SU-DHL-6 (cell line): Measurements from ENCODE around the gene KCNK15.

Experiments used
- H2AFZ ChIP-seq: fragments of 200-600 bp; sonication (generic); 2 replicates; pipeline ENCODE4 v1.6.1; 2014; ENCODE audit warnings: low read depth, mild to moderate bottlenecking, moderate library complexity, mixed read lengths, antibody characterized with exemption, low read length; ENCODE audit not compliant: severe bottlenecking
- H3F3A ChIP-seq: fragments of 200-600 bp; shearing (Covaris generic); 2 replicates; pipeline ENCODE4 v1.6.0; 2016; ENCODE audit warnings: antibody characterized with exemption, mild to moderate bottlenecking; ENCODE audit not compliant: insufficient read depth
- H3K27ac ChIP-seq: fragments of 200-600 bp; sonication (generic); 2 replicates; pipeline ENCODE4 v1.5.1; 2016; ENCODE audit warnings: low read depth, mild to moderate bottlenecking, low read length, moderate library complexity, mixed read lengths
- H3K27me3 ChIP-seq: fragments of 200-600 bp; sonication (generic), shearing (Covaris generic); 2 replicates; pipeline ENCODE4 v1.6.0; 2014; ENCODE audit warnings: mild to moderate bottlenecking, low read length
- H3K36me3 ChIP-seq: fragments of 200-600 bp; sonication (generic); 2 replicates; pipeline ENCODE4 v1.6.1; 2014; ENCODE audit warnings: mild to moderate bottlenecking, low read length, mixed read lengths
- H3K4me2 ChIP-seq: fragments of 300-600, 200-600 bp; shearing (Covaris generic), sonication (generic); 2 replicates; pipeline ENCODE4 v1.6.0; 2014; ENCODE audit warnings: low read length, low read depth, mild to moderate bottlenecking; ENCODE audit not compliant: poor library complexity, severe bottlenecking
- H3K4me3 ChIP-seq: fragments of 200-600 bp; sonication (generic); 2 replicates; pipeline ENCODE4 v1.5.1; 2014; ENCODE audit warnings: antibody characterized with exemption, low read length, mild to moderate bottlenecking, mixed read lengths; ENCODE audit not compliant: insufficient read depth, poor library complexity, severe bottlenecking
- H3K79me2 ChIP-seq: fragments of 200-600 bp; sonication (generic); 2 replicates; pipeline ENCODE4 v1.6.1; 2014; ENCODE audit warnings: mild to moderate bottlenecking, low read length, moderate library complexity; ENCODE audit not compliant: insufficient read depth
- H3K9ac ChIP-seq: fragments of 200-600 bp; sonication (generic); 2 replicates; pipeline ENCODE4 v1.7.0; 2014; ENCODE audit warnings: mild to moderate bottlenecking, low read length
- H3K9me2 ChIP-seq: fragments of 200-600 bp; sonication (generic); replicated peaks from 2 replicates; pipeline ENCODE4 v1.6.1; 2014; ENCODE audit warnings: low read length; ENCODE audit not compliant: insufficient read depth
- H3K9me3 ChIP-seq: fragments of 200-600 bp; sonication (generic); 2 replicates; pipeline ENCODE4 v1.6.1; 2014; ENCODE audit warnings: low read length, mixed read lengths; ENCODE audit not compliant: insufficient read depth
- H4K20me1 ChIP-seq: fragments of 200-600 bp; sonication (generic); 2 replicates; pipeline ENCODE4 v1.6.1; 2014; ENCODE audit warnings: low read depth, mild to moderate bottlenecking, antibody characterized with exemption, low read length, moderate library complexity, mixed read lengths
- CTCF ChIP-seq: fragments of 200-600 bp; sonication (generic); IDR thresholded peaks from one replicate; pipeline ENCODE4 v1.5.1; 2017; ENCODE audit warnings: antibody characterized with exemption, mild to moderate bottlenecking, low read length, moderate library complexity; ENCODE audit not compliant: insufficient read depth, poor library complexity, severe bottlenecking
- EZH2phosphoT487 ChIP-seq: fragments of 200-600 bp; sonication (generic), shearing (Covaris generic); conservative IDR thresholded peaks from 2 replicates; pipeline ENCODE4 v1.6.1; 2018; ENCODE audit warnings: mild to moderate bottlenecking, antibody characterized with exemption, low read length, moderate library complexity, mixed read lengths

The KCNK15 gene

DNA sequence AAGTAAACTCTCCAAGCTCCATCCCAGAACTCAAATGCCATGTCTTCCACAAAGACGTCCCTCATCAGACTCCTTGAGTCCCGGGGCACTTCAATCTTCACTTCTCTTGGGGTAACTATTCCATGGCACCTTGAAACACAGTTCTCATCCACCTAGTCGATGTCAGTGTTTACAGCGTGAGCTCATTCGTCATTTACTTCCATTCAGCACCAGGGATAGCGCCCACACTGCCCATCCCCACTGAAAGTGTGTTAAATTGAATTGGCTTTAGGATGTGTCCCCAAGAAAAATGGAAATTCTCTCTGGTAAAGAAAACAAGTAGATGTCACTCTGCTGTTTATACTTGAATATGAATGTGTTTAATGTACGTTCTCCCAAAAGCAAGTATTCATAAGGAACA, 31.3 kb downstream of the KCNK15 start:
- Histone ChIP-seq H3K27me3 (no peaks in the 10 kb centered on the region), H3K9me2 (no peaks in the 10 kb centered on the region), H3K4me3 (no peak overlapping the region), H3K9me3 (no peaks in the 10 kb centered on the region), H3K4me2 (no peak overlapping the region), H3K9ac (no peak overlapping the region), H2AFZ (no peak overlapping the region), H3K36me3 (no peaks in the 10 kb centered on the region), H3K27ac (no peak overlapping the region), H3K79me2 (no peaks in the 10 kb centered on the region), H4K20me1 (no peaks in the 10 kb centered on the region), H3F3A (no peaks in the 10 kb centered on the region)
- TF ChIP-seq EZH2phosphoT487, result no peak
- no peak for TF ChIP-seq CTCF

- no peak overlapping the region for H3K4me3 ChIP-seq
- H3K9ac ChIP-seq, result no peak overlapping the region
- H4K20me1 ChIP-seq, result no peaks in the 10 kb centered on the region
- no peaks in the 10 kb centered on the region for H3K9me3 ChIP-seq
- no peaks in the 10 kb centered on the region for H3K9me2 ChIP-seq
- TF ChIP-seq CTCF (no peak), EZH2phosphoT487 (no peak)
- H3K4me2 ChIP-seq, result no peak overlapping the region
- H2AFZ ChIP-seq, result no peak overlapping the region
- no peaks in the 10 kb centered on the region for H3K79me2 ChIP-seq
- H3K27ac ChIP-seq, result no peak overlapping the region
- H3F3A ChIP-seq, result no peaks in the 10 kb centered on the region
- H3K36me3 ChIP-seq, result no peaks in the 10 kb centered on the region
- H3K27me3 ChIP-seq, result no peaks in the 10 kb centered on the region
Measured at GRCh38 chr20:44780226-44780625, 34.6 kb downstream of the KCNK15 start.

- Histone ChIP-seq H3F3A (no peaks in the 10 kb centered on the region), H3K9me3 (no peaks in the 10 kb centered on the region), H3K4me3 (no peak overlapping the region), H3K9ac (no peak overlapping the region), H4K20me1 (no peaks in the 10 kb centered on the region), H2AFZ (no peak overlapping the region), H3K36me3 (no peaks in the 10 kb centered on the region), H3K27me3 (no peaks in the 10 kb centered on the region), H3K27ac (no peak overlapping the region), H3K9me2 (no peaks in the 10 kb centered on the region), H3K4me2 (no peak overlapping the region), H3K79me2 (no peaks in the 10 kb centered on the region)
- TF ChIP-seq CTCF, result no peak
- TF ChIP-seq EZH2phosphoT487, result no peak
Measured at GRCh38 chr20:44781118-44781517, 35.5 kb downstream of the KCNK15 start.

DNA sequence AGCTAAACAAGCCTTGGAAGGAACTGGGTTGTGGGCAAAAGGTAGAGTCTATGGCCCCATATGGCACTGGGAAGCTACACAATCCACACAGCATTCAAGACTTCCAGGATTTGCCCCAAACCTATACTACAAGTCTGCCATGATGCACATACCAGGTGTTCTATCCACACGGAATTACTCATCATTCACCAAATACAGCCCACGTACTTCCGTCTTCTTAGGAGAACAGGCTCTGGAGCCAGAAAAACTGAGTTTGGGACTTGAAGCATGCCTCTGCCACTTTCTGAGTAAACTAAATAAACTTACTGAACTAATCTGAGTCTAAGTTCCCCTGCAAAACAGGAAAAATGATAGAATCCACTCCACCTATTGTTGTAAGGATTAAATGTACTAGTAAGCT, 36.1 kb downstream of the KCNK15 start:
- TF ChIP-seq EZH2phosphoT487 (no peak), CTCF (no peak)
- no peak overlapping the region for H2AFZ ChIP-seq
- H3K4me3 ChIP-seq, result no peak overlapping the region
- no peaks in the 10 kb centered on the region for H4K20me1 ChIP-seq
- no peaks in the 10 kb centered on the region for H3F3A ChIP-seq
- no peaks in the 10 kb centered on the region for H3K36me3 ChIP-seq
- H3K79me2 ChIP-seq, result no peaks in the 10 kb centered on the region
- no peaks in the 10 kb centered on the region for H3K9me2 ChIP-seq
- no peaks in the 10 kb centered on the region for H3K27me3 ChIP-seq
- no peak overlapping the region for H3K4me2 ChIP-seq
- no peaks in the 10 kb centered on the region for H3K9me3 ChIP-seq
- no peak overlapping the region for H3K27ac ChIP-seq
- no peak overlapping the region for H3K9ac ChIP-seq
